DND-41 (cell line): Measurements from ENCODE around the gene IMPDH2.

Source experiments
- ATAC-seq: fragments of 200-7000 bp; cut with Tn5 transposase; 3 replicates; pipeline ENCODE4 v1.9.1; 2021; ENCODE audit warnings: low read depth; ENCODE audit not compliant: insufficient read depth
- DNase-seq: peaks from one replicate; pipeline ENCODE4 v3.0.0-alpha.2; 2020
- H2AFZ ChIP-seq: 2 replicates; pipeline ENCODE4 v1.6.0; 2012; ENCODE audit warnings: low read depth, low read length
- H3K27ac ChIP-seq: 2 replicates; pipeline ENCODE4 v1.5.1; 2012; ENCODE audit warnings: low read length, inconsistent platforms
- H3K27me3 ChIP-seq: fragments of 200-600 bp; sonication (generic); 2 replicates; pipeline ENCODE4 v1.6.0; 2012; ENCODE audit warnings: low read length, mild to moderate bottlenecking, inconsistent platforms; ENCODE audit not compliant: insufficient read depth, poor library complexity
- H3K36me3 ChIP-seq: 2 replicates; pipeline ENCODE4 v1.5.1; 2012; ENCODE audit warnings: low read length, inconsistent platforms; ENCODE audit not compliant: insufficient read depth
- H3K4me1 ChIP-seq: 2 replicates; pipeline ENCODE4 v1.5.1; 2012; ENCODE audit warnings: mild to moderate bottlenecking, low read length; ENCODE audit not compliant: insufficient read depth
- H3K4me2 ChIP-seq: 2 replicates; pipeline ENCODE4 v1.6.0; 2012; ENCODE audit warnings: mild to moderate bottlenecking, moderate library complexity, low read length, inconsistent platforms; ENCODE audit not compliant: insufficient read depth
- H3K4me3 ChIP-seq, 2 experiments: fragments of 200-600 bp in 1 of 2; shearing (Covaris generic) in 1 of 2; 2 replicates each; pipeline ENCODE4 v1.5.1; 2012 to 2016; ENCODE audit warnings: inconsistent platforms in 2 of 2, low read length in 2 of 2, mild to moderate bottlenecking in 2 of 2, low read depth in 1 of 2, moderate library complexity in 1 of 2
- H3K79me2 ChIP-seq: 2 replicates; pipeline ENCODE4 v1.6.0; 2012; ENCODE audit warnings: low read length, inconsistent platforms; ENCODE audit not compliant: insufficient read depth
- H3K9ac ChIP-seq: 2 replicates; pipeline ENCODE4 v1.6.0; 2012; ENCODE audit warnings: low read depth, mild to moderate bottlenecking, inconsistent platforms, low read length, moderate library complexity
- H3K9me3 ChIP-seq: 2 replicates; pipeline ENCODE4 v1.5.1; 2012; ENCODE audit warnings: low read length, moderate library complexity, mild to moderate bottlenecking, inconsistent platforms; ENCODE audit not compliant: insufficient read depth, severe bottlenecking
- H4K20me1 ChIP-seq: 2 replicates; pipeline ENCODE4 v1.6.0; 2012; ENCODE audit warnings: low read length; ENCODE audit not compliant: insufficient read depth
- EZH2 ChIP-seq: IDR thresholded peaks from 3 replicates; pipeline ENCODE4 v1.6.1; 2012; ENCODE audit warnings: borderline replicate concordance, low read depth, mild to moderate bottlenecking, moderate library complexity, low read length, inconsistent platforms; ENCODE audit not compliant: severe bottlenecking
- TF ChIP-seq, protein P1 (sequence below): IDR thresholded peaks from 2 replicates; pipeline ENCODE4 v1.5.1; 2012; ENCODE audit warnings: borderline replicate concordance, low read length, moderate library complexity, mild to moderate bottlenecking; ENCODE audit not compliant: poor library complexity, severe bottlenecking; ENCODE audit errors: extremely low read depth

IMPDH2 gene

DNA sequence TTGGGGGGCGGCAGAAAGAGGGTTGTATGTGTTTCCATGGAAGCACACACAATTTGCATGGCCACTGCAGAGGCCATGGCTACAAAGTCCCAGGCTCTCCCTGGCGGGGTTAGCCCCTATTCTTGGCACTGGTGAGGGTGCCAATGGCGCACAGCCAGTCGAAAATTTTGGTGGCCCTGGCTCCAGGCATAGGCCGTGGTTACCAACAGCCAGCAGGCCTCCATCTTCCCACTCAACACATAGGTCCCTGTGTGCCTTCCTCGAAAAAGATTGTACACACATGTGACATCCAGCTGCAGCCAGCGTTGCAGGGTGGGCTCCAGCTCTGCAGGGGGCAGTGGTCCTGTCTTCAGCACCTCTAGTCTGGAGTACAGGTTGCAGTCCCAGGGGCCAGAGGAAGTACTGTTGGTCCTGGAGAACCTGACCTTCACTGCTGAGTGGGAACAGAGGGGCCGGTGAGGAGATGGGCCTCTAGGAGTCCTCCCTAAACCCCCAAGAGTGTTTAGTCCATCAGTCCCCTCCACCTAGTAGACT, 32.0 kb downstream of the IMPDH2 start:
- H3K4me1 ChIP-seq = peaks cover under 1% of the 10 kb centered on the region; the same call in 1 of the 2 replicates
- peaks cover 4% of the 10 kb centered on the region; the same call in 1 of the 2 replicates for H3K36me3 ChIP-seq
- H3K27me3 ChIP-seq = no peaks in the 10 kb centered on the region
- 0 out of 2 replicates have a peak, but pooled peaks cover 2% of the 10 kb centered on the region for H4K20me1 ChIP-seq
- H2AFZ ChIP-seq = no peak overlapping the region
- no peak overlapping the region for H3K9ac ChIP-seq
- no peaks in the 10 kb centered on the region for H3K9me3 ChIP-seq
- no peak overlapping the region for H3K4me3 ChIP-seq
- TF ChIP-seq, protein P1, sequence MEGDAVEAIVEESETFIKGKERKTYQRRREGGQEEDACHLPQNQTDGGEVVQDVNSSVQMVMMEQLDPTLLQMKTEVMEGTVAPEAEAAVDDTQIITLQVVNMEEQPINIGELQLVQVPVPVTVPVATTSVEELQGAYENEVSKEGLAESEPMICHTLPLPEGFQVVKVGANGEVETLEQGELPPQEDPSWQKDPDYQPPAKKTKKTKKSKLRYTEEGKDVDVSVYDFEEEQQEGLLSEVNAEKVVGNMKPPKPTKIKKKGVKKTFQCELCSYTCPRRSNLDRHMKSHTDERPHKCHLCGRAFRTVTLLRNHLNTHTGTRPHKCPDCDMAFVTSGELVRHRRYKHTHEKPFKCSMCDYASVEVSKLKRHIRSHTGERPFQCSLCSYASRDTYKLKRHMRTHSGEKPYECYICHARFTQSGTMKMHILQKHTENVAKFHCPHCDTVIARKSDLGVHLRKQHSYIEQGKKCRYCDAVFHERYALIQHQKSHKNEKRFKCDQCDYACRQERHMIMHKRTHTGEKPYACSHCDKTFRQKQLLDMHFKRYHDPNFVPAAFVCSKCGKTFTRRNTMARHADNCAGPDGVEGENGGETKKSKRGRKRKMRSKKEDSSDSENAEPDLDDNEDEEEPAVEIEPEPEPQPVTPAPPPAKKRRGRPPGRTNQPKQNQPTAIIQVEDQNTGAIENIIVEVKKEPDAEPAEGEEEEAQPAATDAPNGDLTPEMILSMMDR = peak; percentile 39
- TF ChIP-seq EZH2 = no peak
- no peaks in the 10 kb centered on the region for H3K79me2 ChIP-seq
- H3K27ac ChIP-seq = no peak overlapping the region
- DNase-seq = no peak
- H3K4me2 ChIP-seq = no peak overlapping the region
- ATAC-seq = 0 out of 3 replicates have a peak, but pooled peaks have one; percentile 27

DNA sequence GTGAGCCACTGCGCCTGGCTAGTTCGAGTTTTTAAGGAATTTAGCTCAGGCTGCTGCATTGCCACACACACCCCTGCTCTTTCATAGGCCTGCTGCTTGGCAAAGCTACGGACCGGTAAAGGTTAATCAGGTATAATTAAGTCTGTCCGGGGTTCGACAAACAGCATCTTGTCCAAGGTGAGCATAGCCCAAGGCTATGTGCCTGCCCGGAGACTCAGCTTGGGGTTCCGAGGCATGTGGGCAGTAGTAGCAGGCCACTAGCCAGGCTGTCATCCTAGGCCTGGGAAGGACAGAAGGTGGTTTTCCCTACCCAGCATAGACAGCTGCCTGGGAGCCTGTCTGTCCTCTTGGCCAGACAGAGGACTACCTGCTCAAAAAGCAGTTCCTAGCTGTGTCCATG, 32.6 kb downstream of the IMPDH2 start:
- Histone ChIP-seq H4K20me1 (0 out of 2 replicates have a peak, but pooled peaks cover 2% of the 10 kb centered on the region), H3K9ac (no peak overlapping the region), H3K4me3 (no peak overlapping the region), H3K4me1 (peaks cover 6% of the 10 kb centered on the region), H3K4me2 (no peak overlapping the region), H3K36me3 (peaks cover 4% of the 10 kb centered on the region), H3K27ac (no peak overlapping the region), H2AFZ (no peak overlapping the region), H3K27me3 (no peaks in the 10 kb centered on the region), H3K79me2 (peaks cover 3% of the 10 kb centered on the region; the same call in 1 of the 2 replicates), H3K9me3 (no peaks in the 10 kb centered on the region)
- ATAC-seq (no peak), DNase-seq (no peak)
- TF ChIP-seq, protein P1 = no peak
- TF ChIP-seq EZH2 = no peak

DNA sequence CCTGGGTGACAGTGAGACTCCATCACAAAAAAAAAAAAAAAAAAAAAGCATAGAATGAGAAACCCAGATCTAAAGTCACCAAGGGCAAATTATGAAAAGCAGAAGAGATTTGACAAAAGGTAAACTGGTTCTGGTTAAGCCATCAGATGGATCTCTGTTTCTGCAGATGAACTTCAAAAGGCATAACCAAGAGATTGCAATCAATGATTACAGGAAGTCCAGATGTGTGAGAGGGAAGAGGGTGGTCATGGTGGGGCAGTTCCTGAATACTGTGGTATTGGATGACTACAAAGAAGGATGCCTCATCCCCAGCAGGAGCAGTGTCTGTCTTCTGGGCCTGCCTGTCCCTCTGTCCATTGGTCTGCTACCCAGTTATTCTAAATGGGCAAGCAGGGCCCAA, 35.4 kb downstream of the IMPDH2 start:
- ATAC-seq (no peak), DNase-seq (no peak)
- H3K27me3 ChIP-seq = no peaks in the 10 kb centered on the region
- no peak overlapping the region for H2AFZ ChIP-seq
- H3K79me2 ChIP-seq = peaks cover 19% of the 10 kb centered on the region
- H3K4me3 ChIP-seq = no peak overlapping the region
- H3K9me3 ChIP-seq = no peaks in the 10 kb centered on the region
- no peak overlapping the region for H3K27ac ChIP-seq
- no peak overlapping the region for H3K9ac ChIP-seq
- H3K36me3 ChIP-seq = peaks cover 4% of the 10 kb centered on the region
- no peak overlapping the region for H3K4me2 ChIP-seq
- no peak for TF ChIP-seq EZH2
- TF ChIP-seq, protein P1 = no peak
- peaks cover 29% of the 10 kb centered on the region for H3K4me1 ChIP-seq
- H4K20me1 ChIP-seq = no peaks in the 10 kb centered on the region
